ENCODE results near the gene STPG1.

The STPG1 gene

DNA sequence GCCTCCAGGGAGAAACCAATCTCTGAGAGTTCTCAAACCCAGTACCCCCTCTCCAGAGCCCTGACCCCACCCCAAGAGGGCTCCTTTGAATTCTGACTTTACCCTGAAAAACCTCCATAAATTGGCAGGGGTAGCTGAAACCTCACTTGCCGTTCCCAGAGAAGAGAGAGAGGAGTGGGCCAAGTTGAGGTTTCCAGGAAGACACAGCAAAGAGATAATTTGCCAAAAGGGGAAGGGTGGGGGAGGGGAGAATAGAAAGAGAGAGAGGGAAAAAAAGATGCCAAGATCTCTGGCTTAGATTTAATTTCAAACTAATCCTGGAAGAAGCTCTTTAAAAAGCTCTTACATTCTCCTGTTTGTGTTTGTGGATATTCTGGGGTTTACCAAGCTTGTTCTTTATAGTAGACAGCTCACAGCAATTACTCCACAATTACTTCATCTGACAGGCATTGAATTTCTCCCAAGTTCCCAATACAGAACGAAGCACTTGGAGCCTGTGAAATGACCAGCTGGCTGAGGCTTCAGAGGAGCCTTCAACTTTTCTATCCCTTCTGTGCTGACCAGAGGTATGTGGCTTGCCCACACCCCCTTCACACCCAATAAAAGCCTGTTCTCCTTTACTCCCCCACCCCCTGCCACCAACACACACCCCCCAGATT, 95.5 kb downstream of the STPG1 start:
- no peak for DNase-seq (ENCODE audit: low read depth, low spot score)

DNA sequence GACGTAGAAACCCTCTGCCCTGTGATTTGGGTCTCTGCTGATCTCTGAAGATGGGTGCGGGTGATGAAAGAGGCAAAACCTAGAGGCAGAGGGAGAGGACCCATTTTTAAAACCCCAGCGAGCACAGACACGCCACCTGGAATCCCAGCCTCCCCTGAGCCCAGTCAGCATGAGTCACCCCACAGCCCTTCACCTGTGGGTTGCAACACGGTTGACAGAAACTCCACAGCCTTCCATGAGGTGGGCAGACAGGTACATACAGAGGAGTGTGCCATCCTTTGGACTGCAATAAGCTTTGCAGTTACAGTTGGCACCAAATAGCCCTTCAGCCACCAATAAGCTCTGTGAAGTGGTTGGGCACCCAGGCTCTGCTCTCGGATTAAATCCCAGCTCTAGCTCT, 96.5 kb downstream of the STPG1 start:
- no peak for DNase-seq (ENCODE audit: low read depth, low spot score)

DNA sequence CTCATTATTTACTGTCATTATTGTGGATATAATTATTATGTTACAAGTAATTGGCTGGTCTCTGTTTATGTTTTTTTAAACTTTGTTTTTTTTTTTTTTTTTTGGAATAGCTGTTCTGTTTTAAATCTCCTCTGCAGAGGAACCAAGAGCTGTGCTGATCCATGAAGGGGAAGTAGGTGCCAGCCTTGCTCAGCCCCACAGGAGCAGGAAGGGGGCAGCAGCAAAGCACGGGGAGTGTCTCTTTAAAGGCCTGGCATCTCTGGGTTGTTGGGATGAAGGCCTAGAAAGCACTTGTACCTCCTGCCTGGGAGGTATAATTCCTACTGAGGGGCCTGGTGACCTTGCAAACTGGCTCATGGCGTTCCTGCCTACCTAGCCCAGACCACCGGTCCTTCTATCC, 96.9 kb downstream of the STPG1 start:
- DNase-seq (ENCODE audit: low read depth, low spot score) = no peak

DNA sequence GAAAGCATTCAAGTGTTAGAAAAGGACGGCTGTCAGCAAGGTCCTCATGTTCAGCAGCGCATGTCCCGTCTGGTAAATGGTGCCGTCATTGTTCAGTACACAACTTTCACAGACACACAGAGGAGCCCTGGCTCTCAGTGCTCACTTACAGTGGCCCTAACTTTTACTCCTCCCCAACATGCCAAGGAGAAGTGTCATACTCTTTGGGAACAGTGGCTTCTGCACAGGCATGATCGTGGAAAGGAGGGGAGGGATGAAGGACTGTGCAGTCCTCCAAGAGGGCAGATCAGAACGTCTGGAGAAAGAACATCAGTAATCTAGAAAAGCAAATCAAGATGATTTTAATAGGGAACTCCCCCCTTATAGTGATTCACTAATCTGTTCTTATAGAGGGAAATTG, 98.2 kb downstream of the STPG1 start:
- no peak for DNase-seq (ENCODE audit: low read depth, low spot score)

DNA sequence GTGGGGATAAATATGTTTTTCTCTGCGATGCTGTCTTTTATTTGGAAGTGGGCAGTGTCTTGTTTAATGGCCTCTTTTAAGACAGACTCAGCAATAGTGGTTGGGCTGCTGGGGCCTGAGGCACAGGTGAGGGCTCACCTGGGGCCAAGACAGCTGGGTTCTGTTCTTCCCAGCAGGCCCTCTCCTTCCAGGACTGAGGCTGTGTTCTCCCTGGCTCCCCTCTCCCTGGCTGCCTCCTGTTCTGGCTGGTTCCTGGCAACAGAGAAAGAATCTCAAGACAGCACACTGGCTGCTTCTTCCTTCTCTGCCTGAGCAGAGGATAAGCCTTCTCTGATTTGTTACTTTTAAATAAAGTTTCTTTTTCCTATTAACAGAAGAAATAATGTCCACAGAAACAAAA, 101.8 kb downstream of the STPG1 start:
- DNase-seq (ENCODE audit: low read depth, low spot score) = no peak

DNA sequence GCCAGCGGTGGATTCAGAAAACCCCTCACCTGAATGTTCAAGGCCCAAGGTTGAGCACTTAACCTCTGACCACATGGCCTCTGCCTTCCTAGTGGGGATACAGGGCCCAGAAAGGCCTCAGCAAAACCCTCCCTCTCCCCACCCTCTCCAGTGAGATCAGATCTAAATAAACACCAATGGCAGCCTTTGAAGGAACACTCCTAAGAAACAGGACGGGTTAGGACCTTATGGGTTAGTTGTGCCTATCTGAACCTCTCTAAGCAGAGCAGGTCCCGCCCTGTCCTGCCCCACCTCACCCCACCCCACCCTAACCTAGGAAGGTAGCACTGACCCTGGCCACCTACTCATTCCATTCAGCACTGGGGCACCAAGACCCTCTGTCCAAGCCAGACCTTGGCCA, 102.3 kb downstream of the STPG1 start:
- no peak for DNase-seq (ENCODE audit: low read depth, low spot score)

DNA sequence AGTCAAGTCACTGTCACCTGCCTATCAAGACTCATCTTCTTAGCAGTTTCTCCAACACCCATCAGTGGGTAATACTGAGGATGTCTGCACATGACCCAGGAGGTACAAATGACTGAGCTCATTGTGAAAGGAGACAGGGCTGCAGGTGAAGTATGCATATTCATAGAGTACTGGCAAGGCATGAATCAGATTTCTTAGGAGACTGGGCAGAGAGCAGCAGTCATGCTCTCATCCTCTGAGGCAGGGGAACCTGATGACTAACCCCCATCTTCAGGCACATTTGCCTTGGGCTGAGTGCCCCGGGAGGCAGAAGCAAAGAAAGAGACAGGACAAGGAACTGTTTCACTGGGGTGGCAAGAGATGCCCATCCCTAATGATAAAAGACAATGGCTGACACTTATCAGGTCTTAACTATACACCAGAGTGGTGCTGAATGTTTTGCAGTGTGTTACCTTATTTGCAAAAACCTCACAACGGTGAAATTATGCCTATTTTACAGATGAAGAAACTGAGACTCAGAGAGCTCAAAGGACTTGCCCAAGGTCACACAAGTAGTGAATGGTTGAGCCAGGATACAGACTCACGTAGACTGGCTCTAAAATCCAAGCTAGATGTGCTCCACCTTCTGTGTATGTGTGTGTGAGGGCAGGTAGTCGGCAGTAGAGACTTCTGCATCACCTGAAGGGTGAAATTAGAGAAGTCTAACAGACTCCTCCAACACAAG, 103.7 kb downstream of the STPG1 start:
- no peak for DNase-seq (ENCODE audit: low read depth, low spot score)

DNA sequence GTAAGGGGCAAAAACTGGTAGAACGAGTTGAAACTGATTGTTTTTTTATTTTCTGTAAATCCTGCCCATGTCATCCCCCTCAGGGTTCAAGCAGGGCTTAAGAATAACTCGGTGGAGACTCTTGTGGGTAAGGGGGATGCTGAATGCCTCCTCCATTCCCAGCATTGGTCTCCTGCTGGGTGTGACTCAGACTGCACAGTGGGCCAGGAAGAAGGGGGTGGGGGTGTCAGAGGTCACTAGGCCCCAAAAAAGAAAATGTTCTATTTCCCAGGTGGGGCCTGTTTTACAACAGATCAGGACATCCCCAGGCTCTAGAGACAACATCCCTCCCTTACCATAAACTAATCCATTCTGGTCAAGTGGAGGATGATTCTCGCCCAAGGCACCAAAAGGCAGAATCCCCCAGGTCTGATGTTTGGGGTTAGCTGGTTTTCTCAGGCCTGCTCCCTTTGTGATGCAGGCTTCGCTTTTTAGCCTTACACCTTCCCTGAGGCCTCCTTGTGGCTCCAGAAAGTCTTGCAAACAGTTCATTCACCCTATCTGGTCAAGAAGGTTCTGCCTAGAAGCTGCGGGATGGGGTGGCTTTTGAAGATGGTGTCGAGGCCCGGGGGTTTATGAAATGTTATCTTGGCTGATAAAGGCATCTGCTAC, 105.1 kb downstream of the STPG1 start:
- no peak for DNase-seq (ENCODE audit: low read depth, low spot score)
